Measurements from ENCODE around the gene MBD5.

GRCh38 chr2:148132412-148132811 lies 111.5 kb downstream of the MBD5 start:
- TF ChIP-seq, protein P1, sequence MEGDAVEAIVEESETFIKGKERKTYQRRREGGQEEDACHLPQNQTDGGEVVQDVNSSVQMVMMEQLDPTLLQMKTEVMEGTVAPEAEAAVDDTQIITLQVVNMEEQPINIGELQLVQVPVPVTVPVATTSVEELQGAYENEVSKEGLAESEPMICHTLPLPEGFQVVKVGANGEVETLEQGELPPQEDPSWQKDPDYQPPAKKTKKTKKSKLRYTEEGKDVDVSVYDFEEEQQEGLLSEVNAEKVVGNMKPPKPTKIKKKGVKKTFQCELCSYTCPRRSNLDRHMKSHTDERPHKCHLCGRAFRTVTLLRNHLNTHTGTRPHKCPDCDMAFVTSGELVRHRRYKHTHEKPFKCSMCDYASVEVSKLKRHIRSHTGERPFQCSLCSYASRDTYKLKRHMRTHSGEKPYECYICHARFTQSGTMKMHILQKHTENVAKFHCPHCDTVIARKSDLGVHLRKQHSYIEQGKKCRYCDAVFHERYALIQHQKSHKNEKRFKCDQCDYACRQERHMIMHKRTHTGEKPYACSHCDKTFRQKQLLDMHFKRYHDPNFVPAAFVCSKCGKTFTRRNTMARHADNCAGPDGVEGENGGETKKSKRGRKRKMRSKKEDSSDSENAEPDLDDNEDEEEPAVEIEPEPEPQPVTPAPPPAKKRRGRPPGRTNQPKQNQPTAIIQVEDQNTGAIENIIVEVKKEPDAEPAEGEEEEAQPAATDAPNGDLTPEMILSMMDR (IDR thresholded peaks at IDR 0.05), result no peak
- TF ChIP-seq EZH2 (IDR thresholded peaks at IDR 0.05; ENCODE audit: borderline replicate concordance, insufficient read depth, low read depth, low read length, poor library complexity, severe bottlenecking), result no peak
